Measurements from ENCODE around the gene LYRM9. TPM values are rescaled to one million over a fixed set of nuclear protein-coding genes. Genes with fewer than 3 reads are reported as not detected.

The LYRM9 gene
- total RNA-seq, 1 donor from 2014 or later, result 3.5 TPM

- H3K4me2 ChIP-seq (ENCODE audit: low read length), result no peak overlapping the region
Measured at GRCh38 chr17:27895123-27895895, 2.1 kb upstream of the LYRM9 start.

DNA sequence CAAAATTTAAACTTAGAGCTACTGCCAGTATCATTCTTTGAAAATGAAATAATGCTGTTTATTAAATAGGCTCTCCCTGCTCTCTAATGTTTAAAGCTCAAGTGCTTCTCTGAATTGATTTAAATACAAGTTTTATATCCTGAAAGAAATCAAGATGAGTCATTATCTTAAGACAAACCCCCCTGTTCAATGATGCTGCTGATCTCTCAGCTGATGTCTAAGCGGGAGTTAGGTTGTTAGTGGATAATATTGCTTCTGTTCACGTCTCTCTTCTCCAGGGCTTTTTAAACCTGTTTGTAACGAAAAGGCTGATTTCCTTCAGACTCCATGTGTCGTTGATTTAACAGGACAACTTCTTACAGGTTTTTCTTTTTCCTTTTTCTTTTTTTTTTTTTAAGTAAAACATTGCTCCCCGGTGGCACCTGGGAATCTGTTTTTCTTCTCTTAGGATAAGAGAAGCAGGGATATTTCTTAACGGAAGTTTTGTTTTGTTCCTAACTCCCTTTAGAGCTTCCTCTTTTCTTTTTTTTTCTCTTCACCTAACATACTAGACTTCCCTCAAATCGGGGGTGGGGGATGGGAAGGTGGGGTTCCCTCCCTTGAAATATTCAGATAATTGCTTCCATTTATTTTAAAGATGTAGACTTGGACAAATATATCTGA lies 807 bp upstream of the LYRM9 start:
- Histone ChIP-seq H3K79me2 (ENCODE audit: insufficient read depth, low read length) (no peaks in the 10 kb centered on the region), H3K27me3 (ENCODE audit: insufficient read depth, low read length) (peaks cover 11% of the 10 kb centered on the region), H3K4me1 (ENCODE audit: insufficient read depth, low read length) (peaks cover 2% of the 10 kb centered on the region), H3K9ac (ENCODE audit: low read length) (no peak overlapping the region), H3K9me3 (ENCODE audit: insufficient read depth, low read depth, low read length) (no peaks in the 10 kb centered on the region), H3K27ac (ENCODE audit: low read depth, low read length) (no peak overlapping the region), H2AFZ (ENCODE audit: low read depth, low read length) (no peak overlapping the region), H3K4me2 (ENCODE audit: low read length) (no peak overlapping the region), H3K36me3 (ENCODE audit: insufficient read depth, low read length) (no peaks in the 10 kb centered on the region), H3K4me3 (ENCODE audit: insufficient read depth, low read depth, low read length) (no peak overlapping the region), H4K20me1 (ENCODE audit: insufficient read depth, low read length) (no peaks in the 10 kb centered on the region)
- Mint-ChIP-seq H3K27me3 (ENCODE audit: low read depth, unreplicated experiment) (peaks cover 5% of the 10 kb centered on the region), H3K36me3 (ENCODE audit: low read depth, unreplicated experiment) (no peaks in the 10 kb centered on the region), H3K27ac (ENCODE audit: unreplicated experiment) (peak overlapping the region; percentile 0), H3K4me3 (ENCODE audit: unreplicated experiment) (peak overlapping the region; percentile 72), H3K4me1 (ENCODE audit: low read depth, unreplicated experiment) (peaks cover 10% of the 10 kb centered on the region), H3K9me3 (ENCODE audit: unreplicated experiment) (no peaks in the 10 kb centered on the region)
- FAIRE-seq, result no peak
- TF ChIP-seq, protein P1, sequence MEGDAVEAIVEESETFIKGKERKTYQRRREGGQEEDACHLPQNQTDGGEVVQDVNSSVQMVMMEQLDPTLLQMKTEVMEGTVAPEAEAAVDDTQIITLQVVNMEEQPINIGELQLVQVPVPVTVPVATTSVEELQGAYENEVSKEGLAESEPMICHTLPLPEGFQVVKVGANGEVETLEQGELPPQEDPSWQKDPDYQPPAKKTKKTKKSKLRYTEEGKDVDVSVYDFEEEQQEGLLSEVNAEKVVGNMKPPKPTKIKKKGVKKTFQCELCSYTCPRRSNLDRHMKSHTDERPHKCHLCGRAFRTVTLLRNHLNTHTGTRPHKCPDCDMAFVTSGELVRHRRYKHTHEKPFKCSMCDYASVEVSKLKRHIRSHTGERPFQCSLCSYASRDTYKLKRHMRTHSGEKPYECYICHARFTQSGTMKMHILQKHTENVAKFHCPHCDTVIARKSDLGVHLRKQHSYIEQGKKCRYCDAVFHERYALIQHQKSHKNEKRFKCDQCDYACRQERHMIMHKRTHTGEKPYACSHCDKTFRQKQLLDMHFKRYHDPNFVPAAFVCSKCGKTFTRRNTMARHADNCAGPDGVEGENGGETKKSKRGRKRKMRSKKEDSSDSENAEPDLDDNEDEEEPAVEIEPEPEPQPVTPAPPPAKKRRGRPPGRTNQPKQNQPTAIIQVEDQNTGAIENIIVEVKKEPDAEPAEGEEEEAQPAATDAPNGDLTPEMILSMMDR (IDR thresholded peaks at IDR 0.05; ENCODE audit: insufficient read depth, low read depth, low read length), result no peak
- TF ChIP-seq EZH2 (IDR thresholded peaks at IDR 0.05; ENCODE audit: insufficient read depth, low read length), result no peak
- no peak for DNase-seq (ENCODE audit: low read depth)

More at GRCh38 chr17:27895123-27895895, 2.1 kb upstream of the LYRM9 start:
- no peaks in the 10 kb centered on the region for H3K9me3 Mint-ChIP-seq (ENCODE audit: unreplicated experiment)
- no peak overlapping the region for H3K9ac ChIP-seq (ENCODE audit: low read length)
- TF ChIP-seq, protein P1 (IDR thresholded peaks at IDR 0.05; ENCODE audit: insufficient read depth, low read depth, low read length), result no peak
- no peak for TF ChIP-seq EZH2 (IDR thresholded peaks at IDR 0.05; ENCODE audit: insufficient read depth, low read length)
- no peak overlapping the region for H3K4me3 Mint-ChIP-seq (ENCODE audit: unreplicated experiment)
- H3K27ac ChIP-seq (ENCODE audit: low read depth, low read length), result no peak overlapping the region
- no peaks in the 10 kb centered on the region for H3K79me2 ChIP-seq (ENCODE audit: insufficient read depth, low read length)
- H3K36me3 ChIP-seq (ENCODE audit: insufficient read depth, low read length), result no peaks in the 10 kb centered on the region
- no peaks in the 10 kb centered on the region for H4K20me1 ChIP-seq (ENCODE audit: insufficient read depth, low read length)
- no peak overlapping the region for H3K27ac Mint-ChIP-seq (ENCODE audit: unreplicated experiment)
- no peak overlapping the region for H2AFZ ChIP-seq (ENCODE audit: low read depth, low read length)
- DNase-seq (ENCODE audit: low read depth), result no peak
- H3K4me1 Mint-ChIP-seq (ENCODE audit: low read depth, unreplicated experiment), result peaks cover 9% of the 10 kb centered on the region
- H3K4me3 ChIP-seq (ENCODE audit: insufficient read depth, low read depth, low read length), result no peak overlapping the region
- no peaks in the 10 kb centered on the region for H3K9me3 ChIP-seq (ENCODE audit: insufficient read depth, low read depth, low read length)
- no peaks in the 10 kb centered on the region for H3K36me3 Mint-ChIP-seq (ENCODE audit: low read depth, unreplicated experiment)
- peak; percentile 29 for FAIRE-seq
- peaks cover 5% of the 10 kb centered on the region for H3K27me3 Mint-ChIP-seq (ENCODE audit: low read depth, unreplicated experiment)
- H3K4me1 ChIP-seq (ENCODE audit: insufficient read depth, low read length), result no peaks in the 10 kb centered on the region
- peaks cover 11% of the 10 kb centered on the region for H3K27me3 ChIP-seq (ENCODE audit: insufficient read depth, low read length)

DNA sequence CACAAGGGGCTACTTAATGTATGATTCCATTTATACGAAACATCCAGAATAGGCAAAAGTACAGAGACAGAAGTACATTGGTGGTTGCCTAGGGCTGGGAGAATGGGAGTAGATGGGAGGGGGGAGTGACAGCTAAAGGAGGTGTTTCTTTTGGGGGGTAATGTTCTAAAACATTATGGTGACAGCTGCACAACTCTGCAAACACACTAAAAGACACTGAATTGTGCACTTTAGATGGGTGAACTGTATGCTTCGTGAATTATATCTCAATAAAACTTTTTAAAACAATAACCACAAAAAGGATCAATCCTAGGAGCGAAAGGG lies 661 bp downstream of the LYRM9 start:
- DNase-seq (ENCODE audit: low read depth), result no peak
- peaks cover 5% of the 10 kb centered on the region for H3K27me3 Mint-ChIP-seq (ENCODE audit: low read depth, unreplicated experiment)
- Histone ChIP-seq H3K4me1 (ENCODE audit: insufficient read depth, low read length) (peaks cover 3% of the 10 kb centered on the region), H3K9me3 (ENCODE audit: insufficient read depth, low read depth, low read length) (no peaks in the 10 kb centered on the region), H3K79me2 (ENCODE audit: insufficient read depth, low read length) (no peaks in the 10 kb centered on the region), H3K4me2 (ENCODE audit: low read length) (peak overlapping the region; percentile 92), H3K36me3 (ENCODE audit: insufficient read depth, low read length) (no peaks in the 10 kb centered on the region), H2AFZ (ENCODE audit: low read depth, low read length) (peak overlapping the region; percentile 89), H3K9ac (ENCODE audit: low read length) (peak overlapping the region; percentile 81), H3K27me3 (ENCODE audit: insufficient read depth, low read length) (peaks cover 11% of the 10 kb centered on the region), H3K4me3 (ENCODE audit: insufficient read depth, low read depth, low read length) (peak overlapping the region; percentile 57), H3K27ac (ENCODE audit: low read depth, low read length) (peak overlapping the region; percentile 26), H4K20me1 (ENCODE audit: insufficient read depth, low read length) (no peaks in the 10 kb centered on the region)
- no peaks in the 10 kb centered on the region for H3K9me3 Mint-ChIP-seq (ENCODE audit: unreplicated experiment)
- no peak for TF ChIP-seq EZH2 (IDR thresholded peaks at IDR 0.05; ENCODE audit: insufficient read depth, low read length)
- TF ChIP-seq, protein P1 (IDR thresholded peaks at IDR 0.05; ENCODE audit: insufficient read depth, low read depth, low read length), result no peak
- H3K4me3 Mint-ChIP-seq (ENCODE audit: unreplicated experiment), result peak overlapping the region; percentile 83
- peak overlapping the region; percentile 59 for H3K27ac Mint-ChIP-seq (ENCODE audit: unreplicated experiment)
- peaks cover 18% of the 10 kb centered on the region for H3K4me1 Mint-ChIP-seq (ENCODE audit: low read depth, unreplicated experiment)
- no peak for FAIRE-seq
- H3K36me3 Mint-ChIP-seq (ENCODE audit: low read depth, unreplicated experiment), result no peaks in the 10 kb centered on the region
